KMS-11 (cell line): ENCODE results near the gene ZNF440.
"Not testable (repeated sequence)": the region's sequence is repeated elsewhere in the genome, so short reads cannot be mapped to it uniquely, and the experiment has no call there.

Experiments
- H2AFZ ChIP-seq: fragments of 200-600 bp; sonication (generic); 2 replicates; pipeline ENCODE4 v1.6.1; 2016; ENCODE audit warnings: antibody characterized with exemption, mixed run types, low read depth
- H3K27ac ChIP-seq: fragments of 200-600 bp; sonication (generic); 2 replicates; pipeline ENCODE4 v1.6.1; 2016; ENCODE audit warnings: mild to moderate bottlenecking, mixed run types
- H3K27me3 ChIP-seq: fragments of 200-600 bp; sonication (generic); 2 replicates; pipeline ENCODE4 v1.6.1; 2017; ENCODE audit warnings: mild to moderate bottlenecking, low read depth, mixed run types, moderate library complexity; ENCODE audit not compliant: insufficient read depth
- H3K36me3 ChIP-seq: fragments of 200-600 bp; sonication (generic); 2 replicates; pipeline ENCODE4 v1.6.1; 2017; ENCODE audit warnings: mild to moderate bottlenecking, mixed run types; ENCODE audit not compliant: insufficient read depth
- H3K4me1 ChIP-seq: fragments of 200-600 bp; sonication (generic); 2 replicates; pipeline ENCODE4 v1.6.1; 2016; ENCODE audit warnings: mild to moderate bottlenecking, low read depth, mixed run types; ENCODE audit not compliant: poor library complexity, severe bottlenecking
- H3K4me2 ChIP-seq: fragments of 200-600 bp; sonication (generic); 2 replicates; pipeline ENCODE4 v1.7.0; 2016; ENCODE audit warnings: mild to moderate bottlenecking, mixed run types
- H3K4me3 ChIP-seq: fragments of 200-600 bp; sonication (generic); IDR thresholded peaks from 2 replicates; pipeline ENCODE4 v1.6.1; 2017; ENCODE audit warnings: low read depth, low read length, mixed read lengths; ENCODE audit not compliant: insufficient read depth
- H3K79me2 ChIP-seq: fragments of 200-600 bp; sonication (generic); 2 replicates; pipeline ENCODE4 v1.6.1; 2016; ENCODE audit warnings: low read depth, mixed run types; ENCODE audit not compliant: insufficient read depth
- H3K9ac ChIP-seq: fragments of 200-600 bp; sonication (generic); 2 replicates; pipeline ENCODE4 v1.6.1; 2016; ENCODE audit warnings: mild to moderate bottlenecking, mixed run types
- H4K20me1 ChIP-seq: fragments of 200-600 bp; sonication (generic); 2 replicates; pipeline ENCODE4 v1.6.1; 2016; ENCODE audit warnings: mild to moderate bottlenecking, mixed run types; ENCODE audit not compliant: insufficient read depth
- TF ChIP-seq, protein P1 (sequence below): fragments of 200-600 bp; sonication (generic); conservative IDR thresholded peaks from 2 replicates; pipeline ENCODE4 v1.6.1; 2017; ENCODE audit warnings: low read depth, mild to moderate bottlenecking, antibody characterized with exemption, low read length, moderate library complexity, mixed read lengths

ZNF440 gene

DNA sequence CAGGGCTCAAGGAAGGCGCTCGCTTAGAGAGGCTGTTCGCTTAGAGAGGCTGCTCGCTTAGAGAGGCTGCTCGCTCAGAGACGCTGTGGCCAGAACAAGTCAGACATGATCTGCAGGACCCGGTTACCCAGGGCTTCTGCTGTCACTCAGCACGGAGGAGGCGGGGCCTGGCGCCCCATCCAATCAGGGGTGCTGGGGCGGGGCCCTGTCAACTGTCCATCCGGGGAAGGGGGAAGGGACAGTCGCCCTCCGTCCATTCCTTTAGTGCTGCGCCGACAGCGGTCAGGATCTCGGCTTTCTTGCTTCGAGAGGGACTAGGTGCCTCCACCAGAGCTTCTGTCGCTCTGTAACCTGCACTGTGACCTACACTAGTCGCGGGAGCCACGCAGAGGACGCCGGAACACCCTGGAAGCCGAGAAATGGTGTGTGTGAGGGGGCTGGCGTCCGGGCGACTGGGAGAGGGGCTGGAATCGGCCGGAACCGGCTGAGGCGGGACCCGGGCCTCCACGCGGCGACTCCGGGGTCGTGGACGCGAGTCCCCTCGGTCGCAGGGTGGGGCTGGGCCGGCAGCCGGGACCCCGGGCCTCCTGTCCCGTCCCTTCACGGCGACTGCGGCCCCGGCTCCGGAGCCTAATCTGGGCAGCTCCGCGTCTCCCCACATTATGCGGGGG lies at the start of gene ZNF440:
Gene ZNF440 (plus strand): TSS at position 245 of the 671 bp plus-strand sequence. CDS start 175 bp downstream, at position 420.
- Histone ChIP-seq H3K9ac (peak within 1 kb of the TSS; percentile 27; the same call in 1 of the 2 replicates), H3K27ac (no peak within 1 kb of the TSS), H3K4me1 (no peaks in the 10 kb centered on the region), H3K4me2 (peak within 1 kb of the TSS; percentile 50), H2AFZ (peak within 1 kb of the TSS; percentile 94), H4K20me1 (no peaks in the 10 kb centered on the region), H3K79me2 (no peaks in the 10 kb centered on the region), H3K4me3 (no peak within 1 kb of the TSS), H3K27me3 (no peaks in the 10 kb centered on the region), H3K36me3 (no peaks in the 10 kb centered on the region)
- TF ChIP-seq, protein P1, sequence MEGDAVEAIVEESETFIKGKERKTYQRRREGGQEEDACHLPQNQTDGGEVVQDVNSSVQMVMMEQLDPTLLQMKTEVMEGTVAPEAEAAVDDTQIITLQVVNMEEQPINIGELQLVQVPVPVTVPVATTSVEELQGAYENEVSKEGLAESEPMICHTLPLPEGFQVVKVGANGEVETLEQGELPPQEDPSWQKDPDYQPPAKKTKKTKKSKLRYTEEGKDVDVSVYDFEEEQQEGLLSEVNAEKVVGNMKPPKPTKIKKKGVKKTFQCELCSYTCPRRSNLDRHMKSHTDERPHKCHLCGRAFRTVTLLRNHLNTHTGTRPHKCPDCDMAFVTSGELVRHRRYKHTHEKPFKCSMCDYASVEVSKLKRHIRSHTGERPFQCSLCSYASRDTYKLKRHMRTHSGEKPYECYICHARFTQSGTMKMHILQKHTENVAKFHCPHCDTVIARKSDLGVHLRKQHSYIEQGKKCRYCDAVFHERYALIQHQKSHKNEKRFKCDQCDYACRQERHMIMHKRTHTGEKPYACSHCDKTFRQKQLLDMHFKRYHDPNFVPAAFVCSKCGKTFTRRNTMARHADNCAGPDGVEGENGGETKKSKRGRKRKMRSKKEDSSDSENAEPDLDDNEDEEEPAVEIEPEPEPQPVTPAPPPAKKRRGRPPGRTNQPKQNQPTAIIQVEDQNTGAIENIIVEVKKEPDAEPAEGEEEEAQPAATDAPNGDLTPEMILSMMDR, result no peak

DNA sequence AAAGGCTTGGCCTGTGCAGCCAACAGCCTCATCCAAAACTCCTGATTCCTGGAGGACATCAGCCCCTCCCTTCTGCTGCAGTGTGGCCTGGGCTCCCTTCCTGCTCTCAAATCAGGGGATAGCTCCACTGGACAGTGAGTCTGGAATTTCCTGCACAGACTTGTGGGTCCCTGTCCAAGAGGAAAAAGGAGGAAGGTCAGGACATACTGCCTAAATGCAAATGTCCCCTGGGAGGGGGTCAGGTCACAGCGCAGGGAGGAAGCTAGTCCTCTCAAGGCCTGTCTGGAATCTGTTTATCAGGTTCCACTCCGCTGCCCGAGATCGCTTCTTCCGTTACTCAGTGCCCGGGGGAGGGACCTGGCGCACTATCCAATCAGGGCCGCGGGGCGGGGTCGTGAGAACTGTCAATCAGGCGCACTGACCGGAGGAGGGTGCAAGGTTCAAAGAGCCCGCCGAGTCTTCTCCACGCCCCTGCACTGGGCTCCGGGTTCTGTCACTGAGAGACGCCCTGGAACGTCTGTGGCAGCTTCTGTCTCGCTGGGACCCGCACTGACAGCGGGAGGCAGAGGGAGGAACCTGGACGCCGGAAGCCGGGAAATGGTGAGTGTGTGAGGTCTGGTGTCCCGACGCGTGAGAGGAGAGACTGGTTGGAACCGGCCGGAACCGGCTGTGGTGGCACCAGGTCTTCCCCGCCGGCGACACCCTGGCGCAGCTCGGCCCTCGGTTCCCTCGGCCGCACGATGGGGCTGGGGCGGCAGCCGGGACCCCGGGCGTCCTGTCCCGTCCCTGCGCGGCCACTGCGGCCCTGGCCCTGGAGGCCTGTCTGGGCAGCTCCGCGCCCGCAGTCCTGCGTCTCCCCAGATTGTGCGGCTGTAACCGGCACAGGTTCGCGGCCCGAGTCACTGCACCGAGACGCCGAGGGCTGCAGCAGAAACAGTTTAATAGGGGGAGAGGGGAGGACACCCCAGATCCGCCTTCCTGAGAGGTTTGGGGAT lies 47.2 kb upstream of the ZNF440 start, which contains the start of gene ZNF441:
Gene ZNF441 (plus strand): TSS at position 404 of the 995 bp plus-strand sequence. CDS start 194 bp downstream, at position 598.
- peak within 1 kb of the TSS; percentile 91 for H3K9ac ChIP-seq
- H3K4me2 ChIP-seq, result peak within 1 kb of the TSS; percentile 71
- H3K36me3 ChIP-seq, result no peaks in the 10 kb centered on the region
- peak within 1 kb of the TSS; percentile 68 for H3K27ac ChIP-seq
- H3K27me3 ChIP-seq, result no peaks in the 10 kb centered on the region
- no peaks in the 10 kb centered on the region; the same call in 1 of the 2 replicates for H3K79me2 ChIP-seq
- peaks cover 11% of the 10 kb centered on the region for H3K4me1 ChIP-seq
- H4K20me1 ChIP-seq, result no peaks in the 10 kb centered on the region
- peak within 1 kb of the TSS; percentile 98 for H2AFZ ChIP-seq
- TF ChIP-seq, protein P1, result no peak
- no peak within 1 kb of the TSS for H3K4me3 ChIP-seq

DNA sequence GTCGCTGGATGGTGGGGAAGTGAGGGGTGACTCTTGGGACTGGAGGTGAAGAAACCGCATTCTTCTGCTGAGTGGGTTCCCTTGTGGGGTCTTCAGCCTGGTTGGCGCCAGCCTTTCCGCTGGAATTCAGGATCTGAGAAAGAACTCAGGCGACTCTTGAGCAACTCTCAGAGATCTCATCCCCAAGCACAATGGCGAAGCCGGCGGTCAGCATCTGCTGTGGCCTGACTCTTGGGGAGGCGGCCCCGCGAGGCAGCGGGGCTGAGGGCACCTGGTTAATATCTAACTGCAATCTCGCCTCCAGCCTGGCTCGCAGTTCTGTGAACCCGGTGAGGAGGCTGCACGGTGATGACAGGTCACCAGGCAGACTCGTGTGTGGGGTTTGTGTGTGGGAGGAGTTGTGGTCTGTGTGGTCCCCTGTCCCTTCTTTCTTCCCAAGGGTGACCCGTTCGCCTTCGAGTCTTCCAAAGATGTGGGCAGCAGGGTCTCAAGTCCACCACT lies 46.4 kb upstream of the ZNF440 start:
- Histone ChIP-seq H3K9ac (peak overlapping the region; percentile 91), H2AFZ (peak overlapping the region; percentile 98), H3K4me3 (no peak overlapping the region), H4K20me1 (no peaks in the 10 kb centered on the region), H3K4me1 (peaks cover 11% of the 10 kb centered on the region), H3K4me2 (peak overlapping the region; percentile 71), H3K27me3 (no peaks in the 10 kb centered on the region), H3K36me3 (no peaks in the 10 kb centered on the region), H3K79me2 (no peaks in the 10 kb centered on the region; the same call in 1 of the 2 replicates), H3K27ac (peak overlapping the region; percentile 68; the same call in 1 of the 2 replicates)
- TF ChIP-seq, protein P1, result no peak

DNA sequence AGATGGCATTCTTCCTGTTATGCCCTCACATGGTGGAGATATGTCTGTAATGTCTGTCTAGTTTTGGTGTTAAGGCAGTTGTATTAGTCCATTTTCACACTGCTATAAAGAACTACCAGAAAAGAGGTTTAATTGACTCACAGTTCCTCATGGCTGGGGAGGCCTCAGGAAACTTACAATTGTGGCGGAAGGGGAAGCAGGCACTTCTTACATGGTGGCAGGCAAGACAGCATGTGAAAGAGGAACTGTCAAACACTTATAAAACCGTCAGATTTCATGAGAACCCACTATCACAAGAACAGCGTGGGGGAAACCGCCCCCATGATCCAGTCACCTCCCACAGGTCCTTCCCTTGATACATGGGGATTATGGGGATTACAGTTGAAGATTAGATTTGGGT lies 44.1 kb upstream of the ZNF440 start:
- TF ChIP-seq, protein P1, result no peak
- H3K9ac ChIP-seq, result no peak overlapping the region
- no peaks in the 10 kb centered on the region for H3K36me3 ChIP-seq
- no peak overlapping the region for H3K4me3 ChIP-seq
- H3K79me2 ChIP-seq, result no peaks in the 10 kb centered on the region; the same call in 1 of the 2 replicates
- no peaks in the 10 kb centered on the region for H3K27me3 ChIP-seq
- no peak overlapping the region for H3K4me2 ChIP-seq
- H3K27ac ChIP-seq, result no peak overlapping the region
- H3K4me1 ChIP-seq, result peaks cover 11% of the 10 kb centered on the region
- H4K20me1 ChIP-seq, result no peaks in the 10 kb centered on the region
- H2AFZ ChIP-seq, result no peak overlapping the region

DNA sequence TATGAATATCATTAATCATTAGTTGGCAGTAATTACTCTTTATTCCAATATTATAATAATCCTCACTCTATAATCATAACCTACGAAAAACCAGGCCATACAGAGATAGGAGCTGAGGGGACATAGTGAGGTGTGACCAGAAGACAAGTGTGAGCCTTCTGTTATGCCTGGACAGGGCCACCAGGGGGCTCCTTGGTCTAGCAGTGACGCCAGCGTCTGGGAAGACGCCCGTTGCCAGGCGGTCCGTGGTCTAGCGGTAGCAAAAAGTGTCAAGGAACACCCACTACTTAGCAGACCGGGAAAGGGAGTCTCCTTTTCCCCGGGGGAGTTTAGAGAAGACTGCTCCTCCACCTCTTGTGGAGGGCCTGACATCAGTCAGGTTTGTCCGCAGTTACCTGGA lies 42.6 kb upstream of the ZNF440 start:
- H3K9ac ChIP-seq, H4K20me1 ChIP-seq, H3K4me1 ChIP-seq, H3K79me2 ChIP-seq, H2AFZ ChIP-seq, H3K36me3 ChIP-seq, H3K27ac ChIP-seq, H3K4me3 ChIP-seq, H3K4me2 ChIP-seq, H3K27me3 ChIP-seq: not testable (repeated sequence)

DNA sequence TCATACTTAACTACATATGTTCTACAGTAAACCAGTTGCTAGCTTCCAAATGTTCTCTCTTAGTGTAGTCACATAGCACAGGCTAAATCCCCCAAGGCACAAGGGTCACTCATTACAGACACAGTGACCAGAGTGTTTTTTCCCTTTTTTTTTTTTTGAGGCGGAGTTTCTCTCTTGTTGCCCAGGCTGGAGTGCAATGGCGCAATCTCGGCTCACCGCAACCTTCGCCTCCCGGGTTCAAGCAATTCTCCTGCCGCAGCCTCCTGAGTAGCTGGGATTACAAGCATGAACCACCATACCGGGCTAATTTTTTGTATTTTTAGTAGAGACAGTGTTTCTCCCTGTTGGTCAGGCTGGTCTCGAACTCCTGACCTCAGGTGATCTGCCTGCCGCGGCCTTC lies 37.4 kb upstream of the ZNF440 start:
- not testable (repeated sequence) for H2AFZ ChIP-seq, H3K4me1 ChIP-seq, H4K20me1 ChIP-seq, H3K36me3 ChIP-seq, H3K4me2 ChIP-seq, H3K4me3 ChIP-seq, H3K27me3 ChIP-seq, H3K27ac ChIP-seq, H3K9ac ChIP-seq, H3K79me2 ChIP-seq
